ENCODE measurements around the gene NMRK2. TPM values are rescaled to one million over a fixed set of nuclear protein-coding genes. Genes with fewer than 3 reads are reported as not detected.

Gene NMRK2
- total and polyA plus RNA-seq, 2 of the 13 experiments (the other 11 are each of a cell fraction or from before 2014, with no cell fraction given): not detected

DNA sequence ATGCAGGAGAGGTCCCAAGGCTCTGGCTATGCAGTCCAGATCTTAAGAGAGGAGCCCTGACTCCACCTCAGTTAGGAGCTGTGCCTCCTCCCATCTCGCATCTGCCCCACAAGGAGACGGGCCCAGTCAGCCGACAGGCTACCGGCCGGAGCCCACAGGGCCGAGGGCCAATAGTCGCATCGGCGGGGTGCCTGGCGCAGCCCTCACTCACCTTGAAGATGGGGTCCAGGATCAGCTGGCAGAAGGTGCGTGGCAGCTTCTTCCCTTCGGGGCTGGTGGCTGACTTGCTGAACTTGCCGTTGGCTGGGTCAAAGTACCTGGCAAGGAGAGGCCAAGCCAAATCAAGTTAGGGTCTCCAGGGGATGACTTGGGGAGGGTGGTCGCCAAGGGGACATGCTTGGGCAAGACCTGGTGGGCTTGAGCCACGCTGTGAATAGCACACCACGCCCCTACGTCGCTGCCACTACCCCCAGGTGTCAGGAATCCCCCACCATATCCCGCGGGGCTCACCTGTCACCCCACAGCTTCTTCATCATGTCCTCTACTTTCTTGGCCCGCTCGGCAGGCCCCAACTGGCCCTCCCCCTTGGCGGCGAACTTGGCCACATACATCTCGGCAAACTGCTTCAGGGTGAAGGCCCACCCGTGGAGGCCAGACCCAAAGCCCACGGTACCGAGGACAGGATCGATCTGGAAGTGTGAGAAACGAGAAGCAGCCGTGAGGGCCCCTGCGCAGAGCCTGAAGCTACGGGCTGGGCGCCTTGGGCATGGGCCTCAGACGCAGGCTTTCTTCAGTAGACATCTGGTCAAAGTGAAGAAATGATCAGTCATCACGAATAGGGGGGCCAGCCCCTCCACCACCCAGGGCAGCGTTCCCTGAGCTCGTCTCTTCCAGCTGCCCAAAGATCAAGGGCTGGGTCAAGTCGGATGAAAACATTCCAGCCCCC is 49.1 kb downstream of the NMRK2 start (continued):
- TF ChIP-seq NRL (CRISPR knock-in tag; IDR thresholded peaks at IDR 0.05; ENCODE audit: borderline replicate concordance) (peak; percentile 16; the same call in 1 of the 2 replicates), SMARCC2 (IDR thresholded peaks at IDR 0.05) (no peak), RFX3 (CRISPR knock-in tag; IDR thresholded peaks at IDR 0.05) (no peak), AGO2 (optimal IDR thresholded peaks at IDR 0.05; ENCODE audit: low read depth, low read length) (peak; percentile 80), ZNF768 (CRISPR knock-in tag; IDR thresholded peaks at IDR 0.05) (no peak), ARNT (IDR thresholded peaks at IDR 0.05) (no peak), ZNF724P (CRISPR knock-in tag; IDR thresholded peaks at IDR 0.05; ENCODE audit: borderline replicate concordance) (no peak), ZNF558 (CRISPR knock-in tag; IDR thresholded peaks at IDR 0.05; ENCODE audit: borderline replicate concordance) (no peak)

DNA sequence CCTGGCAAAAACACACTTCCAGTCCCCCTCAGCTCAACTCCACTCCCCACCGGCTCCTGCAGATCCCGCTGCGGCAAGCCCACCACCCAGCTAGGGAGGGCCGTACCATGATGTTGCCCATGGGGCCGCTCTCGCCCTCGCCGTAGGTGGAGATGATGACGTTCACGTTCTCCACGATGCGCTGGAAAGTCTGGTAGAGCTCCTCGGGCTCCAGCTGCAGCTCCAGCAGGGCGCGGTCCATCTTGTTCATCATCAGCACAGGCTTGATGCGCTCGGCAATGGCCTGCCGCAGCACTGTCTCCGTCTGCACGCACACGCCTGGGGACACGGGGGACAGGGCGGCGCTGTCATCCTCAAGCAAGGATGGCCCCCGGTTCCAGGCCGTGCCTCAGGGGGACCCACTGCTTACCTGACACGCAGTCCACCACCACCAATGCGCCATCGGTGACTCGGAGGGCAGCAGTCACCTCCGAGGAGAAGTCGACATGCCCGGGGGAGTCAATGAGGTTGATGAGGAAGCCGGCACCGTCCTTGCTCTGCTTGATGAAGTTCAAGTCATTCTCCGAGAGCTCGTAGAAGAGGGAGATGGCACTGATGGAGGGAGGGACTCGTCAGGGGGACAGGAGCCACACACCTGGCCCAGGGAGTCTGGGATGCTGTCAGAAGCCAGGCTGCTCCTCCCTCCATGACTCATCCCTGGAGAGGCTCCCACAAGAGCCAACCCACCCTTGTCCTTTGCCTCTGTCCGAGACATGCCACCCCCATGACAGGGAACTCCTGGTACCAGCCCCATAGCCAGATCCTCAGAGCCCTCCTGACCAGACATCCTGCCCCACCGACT is 50.1 kb downstream of the NMRK2 start:
- 93% methylated on average over 22 of the region's 40 CpGs for WGBS (ENCODE audit: low lambda C conversion rate)
- no TSS peak for BruUV-seq (replicated peaks)
- peak overlapping the region; percentile 99; the same call in 1 of the 2 replicates for H3K9ac ChIP-seq (ENCODE audit: insufficient read depth, low read depth, low read length)
- peaks cover 50% of the 10 kb centered on the region for H3K79me2 ChIP-seq (ENCODE audit: insufficient read depth, low read length)
- in situ Hi-C loops (cut with HindIII; ENCODE audit: extremely low pct_ligation_motif_present, low pct_unique_long_range_greater_than_20kb) (no loop called here), intact Hi-C loops (cut with micrococcal nuclease; ENCODE audit: unreplicated experiment) (no loop called here)
- ATAC-seq: peak; percentile 8; the same call in 2 of the 3 replicates
- POLR2A ChIA-PET: interaction anchor here (4.4 to 7.4 kb wide), 2 partner anchors 11 to 15 kb away, joined by 56 to 118 read pairs; partner anchors contain the start of gene DAPK3
- peaks cover 69% of the 10 kb centered on the region for H4K20me1 ChIP-seq (ENCODE audit: insufficient read depth, low read length)
- DNase-seq (ENCODE audit: low spot score): peak; percentile 41
- H3K9me3 ChIP-seq (ENCODE audit: low read length): no peaks in the 10 kb centered on the region
- CTCF ChIA-PET (ENCODE audit: low intra/inter-chr PET ratio, low total read pairs): no interaction called here
- FAIRE-seq: no peak
- peaks cover 50% of the 10 kb centered on the region for H3K4me1 ChIP-seq (ENCODE audit: insufficient read depth, low read length)
- H3K4me3 ChIP-seq (replicated peaks in 1 of 3; ENCODE audit: insufficient read depth in 1 of 3, low read depth in 2 of 3, low read length in 3 of 3): peak overlapping the region; percentile 93 to 100 (median 95); a peak in 4 of 6 replicates
- H3K27ac ChIP-seq (ENCODE audit: extremely low read length, insufficient read depth, low read length): peak overlapping the region; percentile 92
- H2AFZ ChIP-seq (ENCODE audit: low read length): no peak overlapping the region
- peak overlapping the region; percentile 99 for H3K4me2 ChIP-seq (ENCODE audit: low read depth, low read length)
- no peaks in the 10 kb centered on the region; a peak in 1 of 5 replicates for H3K27me3 ChIP-seq (ENCODE audit: control insufficient read depth in 1 of 2, insufficient read depth in 2 of 2, low read length in 2 of 2)
- peaks cover 56 to 64% of the 10 kb centered on the region in 2 experiments for H3K36me3 ChIP-seq (replicated peaks in 1 of 2; ENCODE audit: control insufficient read depth in 1 of 2, insufficient read depth in 2 of 2, low read length in 2 of 2)
- TF ChIP-seq AGO2 (optimal IDR thresholded peaks at IDR 0.05; ENCODE audit: low read depth, low read length): peak; percentile 96
- peak; percentile 13 for TF ChIP-seq XRCC5 (optimal IDR thresholded peaks at IDR 0.05; ENCODE audit: low read length)
- no peak for TF ChIP-seq RFXAP (CRISPR knock-in tag; IDR thresholded peaks at IDR 0.05; ENCODE audit: borderline replicate concordance)
- TF ChIP-seq FOSL2 (CRISPR knock-in tag; IDR thresholded peaks at IDR 0.05): peak; percentile 80
- TF ChIP-seq HNRNPL (IDR thresholded peaks at IDR 0.05; ENCODE audit: low read depth, low read length): peak; percentile 62; the same call in 1 of the 2 replicates
- 0 out of 2 replicates have a peak, but pooled peaks have one; percentile 29 for TF ChIP-seq ZNF724P (CRISPR knock-in tag; IDR thresholded peaks at IDR 0.05; ENCODE audit: borderline replicate concordance)
- TF ChIP-seq RBFOX2 (IDR thresholded peaks at IDR 0.05; ENCODE audit: low read depth, low read length): peak; percentile 89
- no peak for TF ChIP-seq MAFF (IDR thresholded peaks at IDR 0.05; ENCODE audit: low read depth, low read length)
- peak; percentile 31; the same call in 1 of the 2 replicates for TF ChIP-seq GABPB1 (CRISPR knock-in tag; IDR thresholded peaks at IDR 0.05)
- TF ChIP-seq RBM39 (IDR thresholded peaks at IDR 0.05; ENCODE audit: low read depth, low read length, poor library complexity, severe bottlenecking): peak; percentile 34
- peak; percentile 82 for TF ChIP-seq ZBTB38 (CRISPR knock-in tag; IDR thresholded peaks at IDR 0.05)
- peak; percentile 61; the same call in 1 of the 2 replicates for TF ChIP-seq ZNF263 (CRISPR knock-in tag; IDR thresholded peaks at IDR 0.05)
- peak; percentile 29; the same call in 1 of the 2 replicates for TF ChIP-seq FOSL1 (CRISPR knock-in tag; IDR thresholded peaks at IDR 0.05; ENCODE audit: borderline replicate concordance)
- peak; percentile 61 for TF ChIP-seq RBM22 (optimal IDR thresholded peaks at IDR 0.05; ENCODE audit: low read length)
- TF ChIP-seq ZC3H13 (CRISPR knock-in tag; IDR thresholded peaks at IDR 0.05): peak; percentile 63; the same call in 1 of the 2 replicates
